Gastrocnemius medialis (tissue), 4 donors: Measurements from ENCODE around the gene WDR33. TPM values are rescaled to one million over a fixed set of nuclear protein-coding genes. Genes with fewer than 3 reads are reported as not detected.
"Not testable (repeated sequence)": the region's sequence is repeated elsewhere in the genome, so short reads cannot be mapped to it uniquely, and the experiment has no call there.

Experiments used
- ATAC-seq, 2 donors: fragments of 150-250 bp; one replicate each; pipeline ENCODE4 v1.9.1; 2016
- DNase-seq, 2 donors: peaks; one replicate each; pipeline ENCODE4 v3.0.0-alpha.2; 2019
- H3K27ac ChIP-seq, 4 donors: fragments of 200-600 bp; sonication (generic); 1 replicate in 1 of 4; 2 replicates in 3 of 4; pipeline ENCODE4 v1.5.1; 2016 to 2018; ENCODE audit warnings: mild to moderate bottlenecking in 2 of 4, moderate library complexity in 1 of 4
- H3K27me3 ChIP-seq, 3 donors: fragments of 200-600 bp; sonication (generic) in 2 of 3; 1 replicate in 1 of 3; 2 replicates in 2 of 3; pipeline versions ENCODE4 v1.5.1 to v1.6.0; 2016 to 2019; ENCODE audit warnings: mild to moderate bottlenecking in 1 of 3, moderate library complexity in 1 of 3
- H3K36me3 ChIP-seq, 2 donors: fragments of 200-600 bp; sonication (generic) in 1 of 2; one replicate each; pipeline ENCODE4 v1.5.1; 2017 to 2018
- H3K4me1 ChIP-seq, 2 donors: fragments of 200-600 bp; sonication (generic) in 1 of 2; one replicate each; pipeline ENCODE4 v1.5.1; 2016 to 2017; ENCODE audit warnings: mild to moderate bottlenecking in 2 of 2
- H3K4me3 ChIP-seq, 4 donors: fragments of 200-600 bp; sonication (generic) in 3 of 4; 1 replicate in 1 of 4; 2 replicates in 3 of 4; pipeline ENCODE4 v1.5.1; 2016 to 2019; ENCODE audit warnings: mild to moderate bottlenecking in 2 of 4
- H3K9me3 ChIP-seq, 3 donors: fragments of 200-600 bp; sonication (generic) in 2 of 3; 1 replicate in 1 of 3; 2 replicates in 2 of 3; pipeline ENCODE4 v1.5.1; 2016 to 2019
- CTCF ChIP-seq, 5 experiments: fragments of 450-650 bp in 3 of 5; fragments of 200-600 bp in 2 of 5; sonication (generic) in 2 of 5; IDR thresholded peaks in 4 of 5; conservative IDR thresholded peaks in 1 of 5; 1 replicate in 4 of 5; 2 replicates in 1 of 5; pipeline ENCODE4 v1.5.1; 2016 to 2019; ENCODE audit warnings: antibody characterized with exemption in 5 of 5, mild to moderate bottlenecking in 3 of 5, moderate library complexity in 3 of 5
- POLR2A ChIP-seq, 2 donors: fragments of 450-650 bp; IDR thresholded peaks; one replicate each; pipeline ENCODE4 v1.6.1; 2017; ENCODE audit warnings: antibody characterized with exemption in 2 of 2, mild to moderate bottlenecking in 2 of 2, moderate library complexity in 2 of 2
- in situ Hi-C, 4 donors: fragments of 200-750 bp; cut with MboI; loops; one replicate each; pipeline versions ENCODE4 v1.15.0 to v1.8.0; 2017; ENCODE audit warnings: low sequenced_read_pairs in 4 of 4
- intact Hi-C: fragments of 100-400 bp; cut with DNase I; formaldehyde crosslinking; loops from one replicate; pipeline ENCODE4 v1.15.1; 2023; ENCODE audit warnings: low total_unique reads
- total RNA-seq, 4 donors: library from RNA; depleted of rRNA; stranded (reverse); fragments of >200 nt; gene quantifications; one replicate each; pipeline versions ENCODE4 v1.1.0 to v1.2.3, GENCODE V29; 2016

The WDR33 gene
- total RNA-seq, 4 donors from 2014 or later, result 13.6 to 31.4 (median 20.6) TPM

- ATAC-seq, result no peak
- Histone ChIP-seq H3K4me3 (no peak overlapping the region), H3K27ac (no peak overlapping the region), H3K36me3 (peaks cover 0 to 10% of the 10 kb centered on the region in 2 donors), H3K9me3 (no peaks in the 10 kb centered on the region), H3K27me3 (no peaks in the 10 kb centered on the region), H3K4me1 (no peaks in the 10 kb centered on the region)
- TF ChIP-seq CTCF (IDR thresholded peaks at IDR 0.05 in 4 of 5, conservative IDR thresholded peaks at IDR 0.05 in 1 of 5), result no peak
- no peak for TF ChIP-seq POLR2A (IDR thresholded peaks at IDR 0.05)
- no peak for DNase-seq
- in situ Hi-C loops, result no loop called here
- intact Hi-C loops, result no loop called here
Measured at GRCh38 chr2:127841466-127842178, 30.7 kb upstream of the WDR33 start.

- H3K4me3 ChIP-seq, result no peak overlapping the region
- intact Hi-C loops (no loop called here), in situ Hi-C loops (no loop called here)
Measured at GRCh38 chr2:127840893-127841292, 29.9 kb upstream of the WDR33 start.

GRCh38 chr2:127834951-127835350 is 24.0 kb upstream of the WDR33 start:
- H3K27me3 ChIP-seq, result no peaks in the 10 kb centered on the region
- no peaks in the 10 kb centered on the region for H3K4me1 ChIP-seq
- no peak overlapping the region for H3K27ac ChIP-seq
- H3K36me3 ChIP-seq, result no peaks in the 10 kb centered on the region
- in situ Hi-C loops (no loop called here), intact Hi-C loops (no loop called here)
- no peak for DNase-seq
- no peak overlapping the region for H3K4me3 ChIP-seq
- ATAC-seq, result no peak
- no peaks in the 10 kb centered on the region for H3K9me3 ChIP-seq
- TF ChIP-seq CTCF (IDR thresholded peaks at IDR 0.05 in 4 of 5, conservative IDR thresholded peaks at IDR 0.05 in 1 of 5) (no peak), POLR2A (IDR thresholded peaks at IDR 0.05) (no peak)

More at GRCh38 chr2:127840893-127841292, 29.9 kb upstream of the WDR33 start:
- no peak for TF ChIP-seq CTCF (IDR thresholded peaks at IDR 0.05 in 4 of 5, conservative IDR thresholded peaks at IDR 0.05 in 1 of 5)
- no peak for TF ChIP-seq POLR2A (IDR thresholded peaks at IDR 0.05)
- no peaks in the 10 kb centered on the region for H3K4me1 ChIP-seq
- DNase-seq (no peak), ATAC-seq (no peak)
- H3K27ac ChIP-seq, result no peak overlapping the region
- H3K36me3 ChIP-seq, result peaks cover 0 to 2% of the 10 kb centered on the region in 2 donors
- H3K27me3 ChIP-seq, result no peaks in the 10 kb centered on the region
- no peaks in the 10 kb centered on the region for H3K9me3 ChIP-seq

GRCh38 chr2:127829845-127830246 is 18.9 kb upstream of the WDR33 start:
- in situ Hi-C loops, result no loop called here
- Histone ChIP-seq H3K27ac (no peak overlapping the region), H3K27me3 (no peaks in the 10 kb centered on the region), H3K4me1 (no peaks in the 10 kb centered on the region), H3K36me3 (no peaks in the 10 kb centered on the region), H3K9me3 (no peaks in the 10 kb centered on the region), H3K4me3 (no peak overlapping the region)
- DNase-seq (no peak), ATAC-seq (no peak)
- TF ChIP-seq CTCF (IDR thresholded peaks at IDR 0.05 in 4 of 5, conservative IDR thresholded peaks at IDR 0.05 in 1 of 5), result no peak
- TF ChIP-seq POLR2A (IDR thresholded peaks at IDR 0.05), result no peak
- intact Hi-C loops, result no loop called here

GRCh38 chr2:127826708-127827107 is 15.7 kb upstream of the WDR33 start:
- DNase-seq, H3K4me3 ChIP-seq, intact Hi-C loops, H3K27ac ChIP-seq, in situ Hi-C loops, H3K9me3 ChIP-seq, H3K36me3 ChIP-seq, H3K4me1 ChIP-seq, H3K27me3 ChIP-seq, ATAC-seq: not testable (repeated sequence)
